Hepatocyte (in vitro differentiated cells): ENCODE results near the gene TM4SF5.

Experiments
- CTCF ChIP-seq: fragments of 200-600 bp; sonication (generic); IDR thresholded peaks from 2 replicates; pipeline ENCODE4 v1.5.1; 2016; ENCODE audit warnings: antibody characterized with exemption, mild to moderate bottlenecking; ENCODE audit not compliant: poor library complexity
- EZH2phosphoT487 ChIP-seq: fragments of 200-600 bp; sonication (generic); IDR thresholded peaks from one replicate; pipeline ENCODE4 v1.6.1; 2018; ENCODE audit warnings: antibody characterized with exemption, mild to moderate bottlenecking, low read depth, moderate library complexity; ENCODE audit not compliant: unreplicated experiment, severe bottlenecking

- TF ChIP-seq CTCF, result no peak
- TF ChIP-seq EZH2phosphoT487, result no peak
Measured at GRCh38 chr17:4740025-4740351, 31.7 kb upstream of the TM4SF5 start.
